Left renal pelvis (tissue), 4 donors: ENCODE results near the gene TAS2R9. TPM values are rescaled to one million over a fixed set of nuclear protein-coding genes. Genes with fewer than 3 reads are reported as not detected.
"Not testable (repeated sequence)": the region's sequence is repeated elsewhere in the genome, so short reads cannot be mapped to it uniquely, and the experiment has no call there.

ENCODE experiments used
- DNase-seq, 4 donors: peaks; one replicate each; pipeline ENCODE4 v3.0.0-alpha.2; 2013; ENCODE audit warnings: low read depth in 4 of 4, low spot score in 3 of 4
- polyA plus RNA-seq, 4 donors: library from polyadenylated mRNA; unstranded; fragments of 120-200 nt; gene quantifications; one replicate each; pipeline ENCODE4 v1.2.1, GENCODE V29; 2013; ENCODE audit not compliant: insufficient read length in 4 of 4

The TAS2R9 gene, protein sequence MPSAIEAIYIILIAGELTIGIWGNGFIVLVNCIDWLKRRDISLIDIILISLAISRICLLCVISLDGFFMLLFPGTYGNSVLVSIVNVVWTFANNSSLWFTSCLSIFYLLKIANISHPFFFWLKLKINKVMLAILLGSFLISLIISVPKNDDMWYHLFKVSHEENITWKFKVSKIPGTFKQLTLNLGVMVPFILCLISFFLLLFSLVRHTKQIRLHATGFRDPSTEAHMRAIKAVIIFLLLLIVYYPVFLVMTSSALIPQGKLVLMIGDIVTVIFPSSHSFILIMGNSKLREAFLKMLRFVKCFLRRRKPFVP
- not detected for polyA plus RNA-seq

DNA sequence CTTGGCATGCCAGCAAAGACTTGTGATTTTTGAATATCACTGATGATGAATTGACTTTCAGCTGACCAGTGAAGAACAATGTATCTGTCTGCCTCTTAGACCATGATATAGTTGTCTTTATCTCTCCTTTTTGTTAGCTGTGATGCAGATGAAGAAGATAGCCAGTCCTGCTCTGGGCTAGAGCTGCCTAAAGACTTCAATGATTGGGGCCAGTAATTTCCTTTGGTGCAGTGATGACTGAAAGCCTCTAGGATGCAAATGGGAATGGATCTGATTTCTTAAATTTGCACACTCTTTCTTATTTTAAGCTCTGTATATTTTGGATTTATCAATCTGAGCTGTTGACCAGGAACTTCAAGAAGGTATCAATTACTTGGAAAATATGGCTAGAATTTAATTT lies at the start of gene TAS2R9:
TAS2R9 (minus strand) TSS at position 101 of the 400 bp plus-strand sequence; CDS start at position 8, 93 bp downstream.
- no peak for DNase-seq

DNA sequence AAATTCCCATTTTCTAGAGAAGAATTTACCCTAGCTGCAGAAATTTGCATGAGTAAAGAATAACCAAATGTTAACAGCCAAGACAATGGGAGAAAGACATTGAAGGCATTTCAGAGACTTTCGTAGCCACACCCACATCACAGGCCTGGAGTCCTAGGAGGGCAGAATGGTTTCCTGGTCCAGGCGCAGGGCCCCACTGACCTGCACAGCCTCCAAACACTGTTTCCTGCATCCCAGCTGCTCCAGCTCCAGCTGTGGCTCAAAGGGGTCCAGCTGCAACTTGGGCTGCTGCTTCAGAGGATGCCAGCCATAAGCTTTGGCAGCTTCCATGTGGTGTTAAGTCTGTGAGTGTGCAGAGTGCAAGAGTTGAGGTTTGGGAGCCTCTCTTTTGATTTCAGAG lies 45.8 kb upstream of the TAS2R9 start:
- no peak for DNase-seq

DNA sequence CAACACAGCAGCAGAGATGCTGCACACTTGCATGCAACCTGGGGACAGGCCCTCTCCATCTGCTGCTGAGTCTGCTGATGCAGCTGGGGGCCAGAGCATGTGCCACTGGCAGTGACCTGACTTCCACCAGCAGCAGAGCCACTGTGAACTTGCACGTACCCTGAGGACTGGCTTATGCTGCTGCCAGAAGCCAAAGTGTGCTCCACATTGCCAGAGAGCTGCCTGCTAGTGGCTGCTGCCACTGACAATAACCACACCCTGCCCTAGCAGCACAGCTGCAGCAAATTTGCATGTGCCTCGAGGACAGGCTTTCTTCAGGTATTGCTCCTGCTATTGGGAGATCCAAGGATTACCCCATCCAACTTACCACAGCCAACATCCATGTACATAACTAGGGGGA lies 43.8 kb upstream of the TAS2R9 start:
- no peak for DNase-seq

DNA sequence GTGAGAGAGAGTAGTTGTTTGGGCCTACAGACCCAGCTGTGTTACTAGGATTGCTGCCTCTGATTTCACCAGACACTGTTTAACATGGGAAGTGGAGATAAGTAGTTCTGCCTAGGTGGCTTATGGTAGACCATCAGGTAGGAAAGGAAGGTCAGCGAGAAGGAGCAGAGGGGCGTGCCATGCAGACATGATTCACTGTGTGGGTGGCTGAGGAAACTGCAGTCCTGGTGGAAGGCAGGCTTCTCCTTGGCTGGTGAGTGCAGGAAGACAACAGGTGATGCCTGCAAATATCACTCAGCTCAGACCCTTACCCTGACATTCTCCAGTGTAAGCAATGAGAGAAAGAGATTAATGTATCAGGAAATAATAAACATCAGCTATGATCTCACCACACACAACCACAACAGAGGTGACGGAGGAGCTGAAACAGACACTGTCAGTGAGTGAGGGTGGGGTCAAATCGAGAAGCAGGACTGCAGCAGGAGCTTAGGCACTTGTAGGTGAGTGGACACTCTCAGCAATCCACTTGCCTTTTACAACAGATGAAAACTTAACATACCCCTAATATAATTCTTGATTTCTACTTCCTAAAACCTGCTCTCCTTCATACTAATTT lies 41.4 kb upstream of the TAS2R9 start:
- no peak for DNase-seq

DNA sequence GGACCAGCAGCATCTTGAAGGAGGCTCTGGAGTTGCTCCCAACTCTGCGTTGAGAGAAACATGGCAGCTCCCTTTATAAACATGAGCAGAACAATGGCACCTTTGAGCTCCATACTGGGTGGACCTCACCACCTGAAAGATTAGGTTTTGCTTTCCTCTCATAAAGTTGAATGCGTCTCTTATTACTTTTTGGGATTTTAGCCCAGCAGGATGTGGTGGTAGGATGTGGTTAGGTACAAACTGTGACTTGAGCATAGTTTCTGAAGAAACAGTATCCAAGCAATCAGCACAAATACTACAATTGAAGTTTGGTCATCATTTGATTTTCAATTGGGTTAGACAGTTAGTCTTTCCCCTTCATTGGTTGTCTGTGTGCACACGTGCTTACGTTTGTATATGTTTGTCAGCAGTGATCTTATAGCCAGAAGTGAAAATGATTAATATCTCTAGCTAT lies 39.5 kb upstream of the TAS2R9 start, which contains the start of gene PRR4:
PRR4 (minus strand) TSS at position 51 of the 454 bp plus-strand sequence; CDS start at position 13, 38 bp downstream.
- DNase-seq: no peak

DNA sequence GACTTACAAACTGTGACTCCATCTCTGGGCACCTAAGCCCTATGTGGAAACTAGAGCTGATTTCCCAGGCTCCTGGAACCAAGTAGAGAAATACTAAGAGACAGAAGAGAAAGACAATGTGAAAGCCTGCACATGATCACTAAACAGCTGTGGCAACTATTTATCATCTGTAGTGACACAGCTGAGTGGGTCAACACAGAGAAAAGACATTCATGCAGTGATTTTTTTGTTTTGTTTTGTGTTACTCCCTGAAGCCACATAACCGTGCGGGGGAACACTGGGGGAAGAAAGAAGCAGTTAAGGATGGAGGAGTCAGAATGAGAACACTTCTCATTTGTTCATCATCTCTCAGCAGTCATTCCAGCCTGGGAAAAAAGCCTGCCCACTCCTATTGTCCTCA lies 37.8 kb upstream of the TAS2R9 start:
- no peak for DNase-seq

DNA sequence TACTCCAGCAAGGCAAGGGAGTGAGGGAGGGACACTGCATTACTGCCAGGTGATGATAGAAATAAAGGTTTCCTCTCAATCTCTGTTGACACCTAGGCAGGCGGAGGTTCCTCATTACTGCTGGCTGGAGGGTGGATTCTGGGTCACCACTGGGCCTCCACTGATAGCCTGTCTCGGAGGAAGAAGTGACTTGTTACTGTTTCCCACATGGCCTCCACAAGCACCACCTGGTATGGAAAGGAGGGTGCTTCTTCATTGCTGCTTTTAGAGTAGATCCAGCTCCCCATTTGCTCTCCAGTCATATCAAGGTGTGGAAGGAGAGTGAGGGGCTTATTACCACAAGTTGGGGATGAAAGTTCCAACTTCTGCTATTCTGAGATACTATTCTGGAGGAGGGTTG lies 32.9 kb upstream of the TAS2R9 start:
- no peak for DNase-seq

DNA sequence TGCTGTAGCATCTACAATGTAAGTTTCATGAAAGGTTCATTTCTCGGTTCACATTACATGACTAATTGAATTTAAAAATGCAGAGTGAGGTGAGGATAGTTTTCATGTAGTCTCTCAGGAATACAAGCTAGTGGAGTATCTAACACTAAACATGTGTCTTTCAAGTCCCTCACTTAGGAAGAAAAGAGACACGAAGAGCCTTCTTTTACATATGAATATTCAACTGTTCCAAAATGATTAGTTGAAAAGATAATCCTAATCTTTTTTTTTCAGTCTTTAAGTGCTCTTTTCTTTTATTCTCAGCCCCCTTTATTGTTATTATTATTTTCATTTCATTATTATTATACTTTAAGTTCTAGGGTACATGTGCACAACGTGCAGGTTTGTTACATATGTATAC lies 28.5 kb upstream of the TAS2R9 start:
- DNase-seq: no peak

DNA sequence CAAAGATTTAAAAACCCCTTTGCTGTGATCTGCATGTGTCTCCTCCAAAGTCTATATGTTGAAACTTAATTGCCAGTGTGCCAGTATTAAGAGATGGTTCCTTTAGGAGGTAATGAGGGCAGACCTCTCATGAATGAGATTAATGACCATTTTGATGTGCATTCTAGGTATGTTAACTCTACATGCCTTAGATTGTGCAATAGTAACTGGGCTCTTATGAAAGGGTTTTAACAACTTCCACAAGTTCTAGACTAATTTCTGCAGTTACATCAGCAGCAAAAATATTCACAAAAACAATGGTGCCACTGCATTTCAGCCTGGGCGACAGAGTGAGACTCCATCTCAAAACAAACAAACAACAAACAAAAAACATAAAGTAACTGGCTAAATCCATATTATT lies 20.0 kb upstream of the TAS2R9 start:
- no peak for DNase-seq

DNA sequence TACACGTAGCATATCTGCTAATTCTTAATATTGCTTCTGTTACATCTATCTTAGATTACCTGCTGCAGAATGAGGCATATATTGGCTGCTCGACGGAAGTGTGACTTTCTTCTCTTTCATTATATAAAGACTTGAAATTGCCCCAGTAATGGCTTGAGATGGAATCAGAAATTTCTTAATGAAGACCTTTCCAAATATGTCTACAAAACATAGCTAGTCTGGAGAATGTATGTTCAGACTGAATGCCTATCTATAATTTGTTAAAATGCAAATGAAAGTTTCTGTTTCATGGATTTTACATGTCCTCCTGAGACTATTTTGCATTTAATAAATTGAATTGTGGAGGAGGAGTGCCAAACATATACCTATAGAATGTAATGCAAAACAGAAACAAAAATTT lies 16.3 kb upstream of the TAS2R9 start, which contains the start of gene TAS2R10:
TAS2R10 (minus strand) TSS at position 101 of the 400 bp plus-strand sequence; CDS start at position 12, 89 bp downstream.
- no peak for DNase-seq

DNA sequence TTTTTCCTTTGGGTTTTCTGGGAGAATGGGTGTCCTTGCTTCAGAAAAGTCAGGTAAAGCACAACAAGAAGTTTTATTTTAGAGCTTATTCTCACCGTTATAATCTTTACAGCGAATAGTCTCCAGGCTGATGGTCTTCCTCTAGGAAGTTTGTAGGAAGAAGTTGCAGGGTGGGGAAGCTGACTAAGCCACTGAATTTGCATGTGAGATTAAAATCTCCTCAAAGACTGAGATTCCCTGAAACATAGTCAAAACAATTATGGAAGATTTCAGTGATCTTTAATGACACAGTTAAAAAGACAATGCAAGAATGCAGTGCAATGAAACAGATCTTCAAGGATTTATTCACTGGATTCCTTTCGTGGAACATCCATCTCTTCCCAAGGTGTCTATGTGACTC lies 15.0 kb upstream of the TAS2R9 start:
- no peak for DNase-seq

DNA sequence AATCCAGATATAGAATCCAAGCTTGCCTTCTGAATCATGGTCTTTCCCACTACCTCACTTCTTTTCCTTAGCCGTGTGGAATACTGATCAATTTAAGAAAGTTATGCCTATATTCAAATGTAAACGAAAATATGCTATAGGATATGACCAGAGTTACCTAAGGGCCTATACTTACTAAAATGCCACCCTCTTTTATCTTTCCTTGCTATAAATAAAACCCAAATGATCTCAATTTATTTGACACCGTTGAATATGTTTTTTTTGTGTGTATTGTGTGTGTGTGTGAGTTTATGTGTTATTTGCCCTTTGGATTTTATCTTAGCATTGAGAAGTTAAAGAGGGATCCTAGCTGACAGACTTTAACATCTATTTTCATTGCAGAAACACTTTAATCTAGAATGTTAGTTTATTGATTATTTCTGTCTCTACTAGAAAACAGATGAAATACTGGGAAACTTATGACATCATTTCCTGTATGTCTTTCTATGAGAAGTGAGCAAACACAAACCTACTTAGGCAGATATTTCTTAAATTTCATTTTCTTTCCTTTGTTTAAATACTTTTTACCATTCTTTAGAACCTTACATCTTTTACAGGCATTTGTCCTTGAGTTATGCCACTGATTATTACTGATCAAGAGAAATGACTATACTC lies 2.0 kb upstream of the TAS2R9 start:
- DNase-seq: no peak

DNA sequence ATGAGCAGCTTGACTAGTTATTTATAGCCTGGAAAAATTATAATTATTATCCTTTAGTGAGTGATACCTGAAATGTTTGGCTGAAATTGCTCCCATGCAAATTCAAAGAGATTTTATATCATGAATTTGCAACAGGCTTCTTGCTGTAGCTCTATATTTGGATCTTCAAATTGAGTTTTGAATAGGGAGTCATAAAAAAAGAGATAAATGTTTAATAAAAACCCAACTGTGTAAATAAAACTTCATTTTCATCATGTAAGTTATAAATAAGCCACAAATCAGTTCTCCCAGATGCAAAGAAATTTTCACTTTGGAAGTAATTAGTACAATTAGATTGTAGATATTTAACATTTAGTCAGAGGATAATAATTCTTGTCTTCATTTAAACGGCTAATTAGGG lies 2.8 kb downstream of the TAS2R9 start, which contains the start of gene TAS2R8:
TAS2R8 (minus strand) TSS at position 101 of the 400 bp plus-strand sequence. CDS start 306 bp downstream, outside the sequence.
- no peak for DNase-seq

DNA sequence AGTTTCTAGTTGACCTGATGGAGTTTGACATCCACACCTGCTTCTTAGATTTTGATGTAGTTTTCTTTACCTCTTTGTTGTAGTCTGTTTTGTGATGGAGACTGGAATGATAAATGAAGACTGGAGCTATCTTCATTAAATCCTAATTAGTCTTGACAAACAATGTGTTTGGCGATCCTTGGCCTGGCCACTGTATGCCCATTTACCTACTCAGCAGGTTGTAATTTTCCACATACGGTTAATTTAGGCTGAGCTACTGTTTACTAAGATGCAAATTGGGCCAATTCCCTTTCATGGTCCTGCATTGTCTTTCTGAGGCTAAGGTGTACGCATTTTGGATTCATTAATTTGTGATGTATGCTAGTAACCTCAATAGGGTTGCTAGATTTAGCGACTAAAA lies 7.4 kb downstream of the TAS2R9 start, which contains the start of gene TAS2R7:
TAS2R7 (minus strand) TSS at position 41 of the 400 bp plus-strand sequence. CDS start 57 bp downstream, outside the sequence.
- DNase-seq: no peak

DNA sequence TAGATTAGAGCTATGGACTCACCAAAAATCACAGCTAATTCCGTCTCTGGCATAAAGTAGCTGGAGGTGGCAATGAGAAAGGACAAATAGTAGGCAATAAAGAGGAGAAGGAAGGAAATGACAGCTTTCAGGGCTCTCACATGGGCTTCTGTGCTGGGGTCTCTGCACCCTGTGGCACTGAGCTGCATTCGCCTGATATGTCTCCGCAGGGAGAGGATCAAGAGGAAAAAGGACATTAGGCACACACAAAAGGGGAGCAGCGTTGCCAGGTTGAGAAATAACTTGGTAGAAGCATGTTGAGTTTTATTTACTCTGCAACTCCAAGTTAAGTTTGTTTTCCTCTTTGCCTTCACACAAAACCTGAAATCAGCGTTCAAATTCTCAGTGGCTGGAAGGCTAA lies 8.2 kb downstream of the TAS2R9 start:
- DNase-seq: no peak

DNA sequence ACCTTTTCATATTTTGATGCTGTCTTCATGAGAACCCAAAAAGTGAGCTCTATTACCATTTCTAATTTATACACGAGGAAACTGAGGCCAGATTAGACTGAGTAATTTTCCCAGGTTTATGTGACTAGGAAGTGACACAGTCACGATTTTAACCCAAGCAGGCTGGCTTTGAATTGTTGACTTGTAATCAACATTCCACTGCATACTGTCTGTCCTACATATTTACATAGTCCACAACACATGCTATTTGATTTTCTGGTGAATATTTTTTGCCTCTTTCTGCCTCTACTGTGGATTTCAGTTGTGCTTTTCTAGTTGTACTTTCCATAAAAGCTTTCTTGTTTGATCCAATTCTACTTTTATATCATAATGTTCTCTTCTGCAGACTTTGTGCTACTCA lies 15.7 kb downstream of the TAS2R9 start:
- DNase-seq: no peak

DNA sequence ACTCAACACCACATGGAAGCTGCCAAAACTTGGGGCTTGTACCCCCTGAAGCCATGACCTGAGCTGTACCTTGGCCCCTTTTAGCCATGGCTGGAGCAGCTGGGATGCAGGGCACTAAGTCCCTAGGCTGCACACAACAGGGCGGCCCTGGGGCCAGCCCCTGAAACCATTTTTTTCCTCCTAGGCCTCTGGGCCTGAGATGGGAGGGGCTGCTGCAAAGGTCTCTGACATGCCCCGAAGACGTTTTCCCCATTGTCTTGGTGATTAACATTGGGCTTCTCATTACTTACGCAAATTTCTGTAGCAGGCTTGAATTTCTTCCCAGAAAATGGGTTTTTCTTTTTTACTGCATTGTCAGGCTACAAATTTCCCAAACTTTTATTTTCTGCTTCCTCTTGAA lies 18.2 kb downstream of the TAS2R9 start:
- not testable (repeated sequence) for DNase-seq

DNA sequence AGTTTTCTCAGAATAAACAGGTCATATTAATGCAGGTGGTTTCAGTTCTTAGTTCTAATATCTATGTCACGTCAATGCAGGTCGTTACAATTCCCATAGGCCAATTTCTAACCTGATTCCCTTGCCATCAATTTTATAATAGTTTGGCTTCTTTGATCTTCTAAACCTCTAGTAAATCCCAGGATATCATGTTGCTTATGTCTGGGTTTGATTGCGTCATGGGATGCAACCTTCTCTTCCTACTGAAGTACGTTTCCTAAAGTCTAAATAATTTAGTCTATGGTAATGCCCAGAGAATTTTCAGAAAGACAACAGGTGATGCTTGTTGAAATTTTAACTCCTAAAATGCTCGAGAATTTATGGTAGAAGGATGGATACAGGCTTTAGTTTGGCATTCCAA lies 26.7 kb downstream of the TAS2R9 start:
- DNase-seq: no peak

DNA sequence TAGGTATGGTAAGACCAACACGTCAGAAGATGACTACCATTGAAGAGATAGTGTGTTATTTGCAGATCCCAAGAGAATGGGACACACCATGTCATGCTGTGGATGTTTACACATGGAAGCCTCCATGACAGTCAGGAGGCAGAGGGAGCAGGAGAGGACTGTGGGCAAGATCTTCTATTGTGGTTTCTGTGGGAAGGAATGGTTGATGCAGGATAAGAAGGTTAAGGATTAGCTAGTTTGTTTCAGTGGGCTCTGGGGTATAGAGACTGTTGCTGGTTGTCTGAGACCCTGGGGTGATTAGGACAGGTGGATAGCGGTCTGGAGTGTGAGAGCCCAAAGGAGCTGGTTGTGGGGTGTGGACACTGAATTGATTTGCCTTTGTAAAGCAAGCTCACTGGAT lies 30.9 kb downstream of the TAS2R9 start:
- no peak for DNase-seq

DNA sequence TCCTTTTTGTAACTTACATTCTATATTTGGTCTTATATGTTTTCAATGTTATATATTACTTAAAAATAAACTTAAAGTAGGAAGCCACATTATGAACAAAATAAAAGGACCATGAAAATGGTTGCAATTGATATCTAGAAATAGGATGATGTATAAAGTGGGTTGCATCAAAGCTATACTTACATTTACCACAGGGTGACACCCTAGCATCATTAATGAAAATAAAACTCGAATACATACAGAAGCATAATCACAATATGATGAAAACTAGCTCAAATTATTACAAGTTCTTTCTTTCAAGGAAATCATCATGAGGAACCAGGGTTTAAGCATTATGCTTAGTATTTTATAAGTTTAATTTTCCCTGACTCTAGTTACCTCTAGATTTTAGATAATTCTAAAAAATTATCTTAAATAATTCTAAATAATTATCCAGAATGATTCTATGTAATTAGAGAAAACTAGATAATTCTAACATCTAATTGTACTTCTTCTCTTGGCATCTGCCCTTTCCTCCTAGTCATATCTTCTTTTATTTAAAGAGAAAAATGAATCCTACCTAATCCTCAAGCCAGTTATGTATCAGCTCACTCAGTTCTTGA lies 38.7 kb downstream of the TAS2R9 start:
- peak in 1 of 4 donors; percentile 17 for DNase-seq

DNA sequence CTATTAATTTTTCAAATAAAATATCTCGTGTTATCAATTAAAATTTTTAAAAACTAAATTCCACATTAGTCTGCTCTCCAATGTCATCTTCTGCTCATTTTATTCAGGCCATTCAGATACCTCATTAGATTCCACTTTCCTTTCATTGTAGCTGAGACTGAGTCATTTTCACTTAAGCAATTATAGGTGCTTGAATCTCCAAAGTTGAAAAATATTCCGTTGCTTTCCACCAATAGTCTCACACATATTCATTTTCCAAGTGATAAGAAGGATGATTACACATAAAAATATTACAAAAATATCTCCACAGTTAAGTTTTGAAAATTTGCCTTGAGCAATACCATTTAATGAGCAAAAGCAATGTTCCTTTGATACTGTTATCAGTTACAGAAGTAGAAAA lies 50.3 kb downstream of the TAS2R9 start:
- DNase-seq: no peak
